Stimulated activated CD8-positive, alpha-beta memory T cell treated with anti-CD3 and anti-CD28 coated beads, Interleukin-15, amount 100 ng/mL, for 4 hours (primary cell): ENCODE measurements around the gene A3GALT2.

Source experiments
- DNase-seq, 2 donors: peaks; one replicate each; pipeline ENCODE4 v3.0.0-alpha.2; 2020; ENCODE audit warnings: low read depth in 2 of 2

The A3GALT2 gene

GRCh38 chr1:33350611-33351280 is 29.8 kb upstream of the A3GALT2 start:
- DNase-seq: no peak

- DNase-seq: peak; percentile 45 to 71
Measured at GRCh38 chr1:33349778-33350610, 29.1 kb upstream of the A3GALT2 start.

GRCh38 chr1:33349081-33349759 is 28.3 kb upstream of the A3GALT2 start:
- DNase-seq: peak; percentile 4 to 16

- DNase-seq: no peak
Measured at GRCh38 chr1:33348676-33349080, 27.8 kb upstream of the A3GALT2 start.

- DNase-seq: no peak
Measured at GRCh38 chr1:33348194-33348593, 27.3 kb upstream of the A3GALT2 start.

- no peak for DNase-seq
Measured at GRCh38 chr1:33347650-33347992, 26.7 kb upstream of the A3GALT2 start.

GRCh38 chr1:33346927-33347649 is 26.2 kb upstream of the A3GALT2 start:
- no peak for DNase-seq

- DNase-seq: no peak
Measured at GRCh38 chr1:33346533-33346926, 25.6 kb upstream of the A3GALT2 start.

GRCh38 chr1:33344896-33345560 is 24.1 kb upstream of the A3GALT2 start:
- no peak for DNase-seq

GRCh38 chr1:33343539-33343938 is 22.6 kb upstream of the A3GALT2 start:
- no peak for DNase-seq

GRCh38 chr1:33342041-33342723 is 21.3 kb upstream of the A3GALT2 start:
- DNase-seq: no peak

- DNase-seq: no peak
Measured at GRCh38 chr1:33341190-33341589, 20.3 kb upstream of the A3GALT2 start.

GRCh38 chr1:33339413-33339812 is 18.5 kb upstream of the A3GALT2 start:
- no peak for DNase-seq

GRCh38 chr1:33338440-33339211 is 17.7 kb upstream of the A3GALT2 start:
- no peak for DNase-seq

GRCh38 chr1:33338048-33338439 is 17.1 kb upstream of the A3GALT2 start:
- DNase-seq: no peak

GRCh38 chr1:33337441-33337840 is 16.5 kb upstream of the A3GALT2 start:
- DNase-seq: no peak

- no peak for DNase-seq
Measured at GRCh38 chr1:33336580-33336979, 15.7 kb upstream of the A3GALT2 start.

GRCh38 chr1:33335020-33335419 is 14.1 kb upstream of the A3GALT2 start:
- DNase-seq: no peak

GRCh38 chr1:33334081-33334552 is 13.2 kb upstream of the A3GALT2 start:
- no peak for DNase-seq

GRCh38 chr1:33332881-33333280 is 12.0 kb upstream of the A3GALT2 start:
- no peak for DNase-seq
